H1 (cell line): ENCODE measurements around the gene TNFRSF8. TPM values are rescaled to one million over a fixed set of nuclear protein-coding genes. Genes with fewer than 3 reads are reported as not detected.

Experiments
- CTCF ChIA-PET: fragments of 300-600 bp; sonication (Branson Sonifier 250); formaldehyde crosslinking; loops from one replicate; lab custom pipeline; 2021; ENCODE audit not compliant: partially characterized antibody; lab: Charles Lee
- POLR2A ChIA-PET: fragments of 300-600 bp; sonication (Branson Sonifier 250); formaldehyde crosslinking; loops from one replicate; lab custom pipeline; 2021; ENCODE audit warnings: inconsistent platforms; ENCODE audit not compliant: partially characterized antibody; lab: Charles Lee
- DNase-seq, 2 experiments: peaks; one replicate each; pipeline versions ENCODE4 v3.0.0 to v3.0.0-alpha.2; 2010 to 2022; ENCODE audit warnings: low spot score in 2 of 2, low read depth in 1 of 2, mixed read lengths in 1 of 2
- FAIRE-seq: peaks from 2 replicates; lab custom pipeline; 2011; peaks lifted over from hg19 to GRCh38; lab: Jason Lieb, UNC
- H2AFZ ChIP-seq: 2 replicates; pipeline ENCODE4 v1.8.1; 2012; ENCODE audit warnings: low read length, inconsistent platforms
- H2AK5ac ChIP-seq: 2 replicates; pipeline ENCODE4 v1.6.1; 2013; ENCODE audit warnings: low read depth, low read length
- H2BK120ac ChIP-seq: replicated peaks from 2 replicates; pipeline ENCODE3; 2013; ENCODE audit warnings: low read depth, low read length, inconsistent platforms
- H2BK12ac ChIP-seq: 2 replicates; pipeline ENCODE4 v1.6.1; 2013; ENCODE audit warnings: low read depth, low read length
- H2BK15ac ChIP-seq: 2 replicates; pipeline ENCODE4 v1.6.1; 2013; ENCODE audit warnings: low read length
- H2BK20ac ChIP-seq: 2 replicates; pipeline ENCODE4 v1.6.1; 2013; ENCODE audit warnings: low read length
- H2BK5ac ChIP-seq: 2 replicates; pipeline ENCODE4 v1.6.1; 2013; ENCODE audit warnings: low read depth, low read length
- H3K14ac ChIP-seq: 2 replicates; pipeline ENCODE4 v1.6.1; 2013; ENCODE audit warnings: inconsistent platforms; ENCODE audit not compliant: insufficient read length
- H3K18ac ChIP-seq: 2 replicates; pipeline ENCODE4 v1.6.1; 2013; ENCODE audit warnings: low read length; ENCODE audit errors: extremely low read depth
- H3K23ac ChIP-seq: 2 replicates; pipeline ENCODE4 v1.6.1; 2013; ENCODE audit warnings: inconsistent platforms; ENCODE audit not compliant: insufficient read length
- H3K23me2 ChIP-seq: 2 replicates; pipeline ENCODE4 v1.6.1; 2013; ENCODE audit warnings: low read depth, low read length
- H3K27ac ChIP-seq: 2 replicates; pipeline ENCODE4 v1.6.1; 2011; ENCODE audit warnings: low read depth, low read length, inconsistent platforms
- H3K27me3 ChIP-seq, 4 experiments: replicated peaks in 1 of 4; 1 replicate in 1 of 4; 2 replicates in 3 of 4; pipeline versions ENCODE4 v1.6.1 to v1.8.1; 2011 to 2013; ENCODE audit warnings: low read length in 3 of 4, mild to moderate bottlenecking in 3 of 4, inconsistent platforms in 2 of 4, mixed read lengths in 2 of 4, moderate library complexity in 1 of 4; ENCODE audit not compliant: control insufficient read depth in 3 of 4, insufficient read depth in 3 of 4; ENCODE audit errors: extremely low read depth in 1 of 4
- H3K36me3 ChIP-seq, 4 experiments: 2 replicates each; pipeline versions ENCODE4 v1.6.1 to v1.8.1; 2011 to 2013; ENCODE audit warnings: mild to moderate bottlenecking in 4 of 4, low read length in 3 of 4, moderate library complexity in 2 of 4, control low read depth in 1 of 4, inconsistent platforms in 1 of 4; ENCODE audit not compliant: insufficient read depth in 4 of 4, control insufficient read depth in 2 of 4
- H3K4ac ChIP-seq: replicated peaks from 2 replicates; pipeline ENCODE3; 2013; ENCODE audit warnings: low read length, low read depth, mixed read lengths, inconsistent platforms; ENCODE audit not compliant: insufficient read length
- H3K4me1 ChIP-seq, 4 experiments: replicated peaks in 1 of 4; 1 replicate in 1 of 4; 2 replicates in 3 of 4; pipeline versions ENCODE4 v1.6.1 to v1.8.1; 2011 to 2013; ENCODE audit warnings: low read length in 3 of 4, inconsistent platforms in 2 of 4, mixed read lengths in 1 of 4; ENCODE audit not compliant: insufficient read depth in 4 of 4, control insufficient read depth in 3 of 4
- H3K4me2 ChIP-seq, 2 experiments: 2 replicates each; pipeline versions ENCODE4 v1.6.1 to v1.8.1; 2011 to 2013; ENCODE audit warnings: low read depth in 2 of 2, low read length in 2 of 2, control low read depth in 1 of 2, inconsistent platforms in 1 of 2, mild to moderate bottlenecking in 1 of 2; ENCODE audit not compliant: insufficient read depth in 1 of 2
- H3K4me3 ChIP-seq, 4 experiments: fragments of 200-600, 300-600 bp in 1 of 4; sonication (generic), shearing (Covaris generic), sonication (Bioruptor Twin) in 1 of 4; 2 replicates each; pipeline versions ENCODE4 v1.5.1 to v1.8.1; 2011 to 2016; ENCODE audit warnings: low read length in 4 of 4, low read depth in 3 of 4, control low read depth in 2 of 4, inconsistent platforms in 2 of 4, mild to moderate bottlenecking in 2 of 4, mixed read lengths in 1 of 4, moderate library complexity in 1 of 4; ENCODE audit not compliant: insufficient read depth in 2 of 4; ENCODE audit errors: extremely low read depth in 1 of 4
- H3K56ac ChIP-seq: replicated peaks from 2 replicates; pipeline ENCODE3; 2013; ENCODE audit warnings: low read depth, mild to moderate bottlenecking, mixed read lengths, low read length, inconsistent platforms; ENCODE audit not compliant: insufficient read length
- H3K79me1 ChIP-seq: 2 replicates; pipeline ENCODE4 v1.6.1; 2013; ENCODE audit warnings: low read depth, low read length, control low read depth
- H3K79me2 ChIP-seq, 2 experiments: 2 replicates each; pipeline versions ENCODE4 v1.6.1 to v1.8.1; 2012 to 2013; ENCODE audit warnings: low read length in 2 of 2, mild to moderate bottlenecking in 2 of 2, inconsistent platforms in 1 of 2; ENCODE audit not compliant: insufficient read depth in 2 of 2, control insufficient read depth in 1 of 2
- H3K9ac ChIP-seq, 4 experiments: replicated peaks in 1 of 4; 1 replicate in 1 of 4; 2 replicates in 3 of 4; pipeline versions ENCODE4 v1.6.1 to v1.8.1; 2011 to 2013; ENCODE audit warnings: low read depth in 3 of 4, low read length in 3 of 4, control low read depth in 2 of 4, mild to moderate bottlenecking in 2 of 4, moderate library complexity in 2 of 4, inconsistent platforms in 1 of 4; ENCODE audit errors: extremely low read depth in 1 of 4
- H3K9me3 ChIP-seq, 2 experiments: 2 replicates each; pipeline versions ENCODE4 v1.6.1 to v1.8.1; 2012 to 2013; ENCODE audit warnings: mild to moderate bottlenecking in 2 of 2, moderate library complexity in 2 of 2, control low read depth in 1 of 2, inconsistent platforms in 1 of 2, low read depth in 1 of 2, low read length in 1 of 2, mixed read lengths in 1 of 2; ENCODE audit not compliant: insufficient read depth in 2 of 2
- H4K20me1 ChIP-seq, 2 experiments: replicated peaks in 1 of 2; 2 replicates each; pipeline versions ENCODE3 to v1.8.1; 2011 to 2013; ENCODE audit warnings: inconsistent platforms in 2 of 2, low read length in 2 of 2, mild to moderate bottlenecking in 1 of 2; ENCODE audit not compliant: insufficient read depth in 2 of 2, control insufficient read depth in 1 of 2
- H4K5ac ChIP-seq: 2 replicates; pipeline ENCODE4 v1.6.1; 2013; ENCODE audit warnings: low read length, low read depth, mixed read lengths, inconsistent platforms; ENCODE audit not compliant: insufficient read length
- H4K8ac ChIP-seq: 2 replicates; pipeline ENCODE4 v1.8.0; 2013; ENCODE audit warnings: mild to moderate bottlenecking, moderate library complexity, low read length, inconsistent platforms; ENCODE audit not compliant: insufficient read depth; ENCODE audit errors: extremely low read depth
- H4K91ac ChIP-seq: replicated peaks from 2 replicates; pipeline ENCODE3; 2013; ENCODE audit warnings: low read length, mixed read lengths, inconsistent platforms; ENCODE audit not compliant: insufficient read length
- EP300 ChIP-seq, 2 experiments: IDR thresholded peaks; 1 replicate in 1 of 2; 2 replicates in 1 of 2; pipeline ENCODE4 v1.6.1; 2011 to 2012; ENCODE audit warnings: low read depth in 2 of 2, low read length in 2 of 2, mild to moderate bottlenecking in 2 of 2, borderline replicate concordance in 1 of 2, inconsistent platforms in 1 of 2, moderate library complexity in 1 of 2
- SAP30 ChIP-seq: fragments of 300-600 bp; sonication (generic); IDR thresholded peaks from 2 replicates; pipeline ENCODE4 v1.7.1; 2012; ENCODE audit warnings: low read length, moderate library complexity, mild to moderate bottlenecking, inconsistent platforms; ENCODE audit not compliant: insufficient read depth, insufficient replicate concordance
- SIN3A ChIP-seq, 2 experiments: IDR thresholded peaks in 1 of 2; conservative IDR thresholded peaks in 1 of 2; 2 replicates each; pipeline ENCODE4 v1.6.1; 2011 to 2012; ENCODE audit warnings: low read length in 2 of 2, improper control_type of control experiment in 1 of 2, low read depth in 1 of 2, mild to moderate bottlenecking in 1 of 2
- SP2 ChIP-seq: IDR thresholded peaks from 2 replicates; pipeline ENCODE4 v1.6.1; 2012; ENCODE audit warnings: mild to moderate bottlenecking, low read length, inconsistent platforms
- TAF7 ChIP-seq: optimal IDR thresholded peaks from 2 replicates; pipeline ENCODE3; 2011; ENCODE audit warnings: low read depth, mild to moderate bottlenecking, inconsistent platforms, low read length, moderate library complexity, borderline replicate concordance
- USF2 ChIP-seq: IDR thresholded peaks from 2 replicates; pipeline ENCODE4 v1.6.1; 2011; ENCODE audit warnings: low read length, improper control_type of control experiment
- WGBS, 2 experiments: shearing (Covaris generic) in 1 of 2; methylation state at CpG; one replicate each; pipeline versions ENCODE4 v1.1.6 to v1.1.7; 2013 to 2015; ENCODE audit warnings: low lambda C conversion rate in 2 of 2, mixed read lengths in 2 of 2, inconsistent platforms in 1 of 2, low coverage in 1 of 2, missing lambda C conversion rate in 1 of 2; ENCODE audit not compliant: insufficient replicate concordance in 2 of 2, insufficient coverage in 1 of 2, insufficient read length in 1 of 2; ENCODE audit errors: extremely low coverage in 1 of 2, missing lambda C conversion rate in 1 of 2; 5-methylcytosine and 5-hydroxymethylcytosine counted together
- polyA plus RNA-seq, 7 experiments: library from polyadenylated mRNA; depleted of rRNA in 3 of 7; stranded (reverse) in 5 of 7; unstranded in 2 of 7; fragments of >200 nt in 5 of 7; fragments of 200-250 nt in 2 of 7; gene quantifications; 1 replicate in 5 of 7; 2 replicates in 1 of 7; 4 replicates in 1 of 7; pipeline versions ENCODE4 v1.2.1 to v1.2.3, GENCODE V29; 2011 to 2013; ENCODE audit warnings: missing spikeins in 2 of 7, mixed read lengths in 2 of 7
- total RNA-seq: library from RNA; stranded (reverse); fragmentation: NEBNext Ultra II Directional; extraction: Animal tissue kit (Norgen Biotek cat#: 25700); gene quantifications from 2 replicates; pipeline ENCODE4 v1.2.1, GENCODE V29; 2021

The TNFRSF8 gene
- total and polyA plus RNA-seq, 2 of the 8 experiments (the other 6 are each of a cell fraction or from before 2014, with no cell fraction given), result 23.2 to 32.7 TPM

DNA sequence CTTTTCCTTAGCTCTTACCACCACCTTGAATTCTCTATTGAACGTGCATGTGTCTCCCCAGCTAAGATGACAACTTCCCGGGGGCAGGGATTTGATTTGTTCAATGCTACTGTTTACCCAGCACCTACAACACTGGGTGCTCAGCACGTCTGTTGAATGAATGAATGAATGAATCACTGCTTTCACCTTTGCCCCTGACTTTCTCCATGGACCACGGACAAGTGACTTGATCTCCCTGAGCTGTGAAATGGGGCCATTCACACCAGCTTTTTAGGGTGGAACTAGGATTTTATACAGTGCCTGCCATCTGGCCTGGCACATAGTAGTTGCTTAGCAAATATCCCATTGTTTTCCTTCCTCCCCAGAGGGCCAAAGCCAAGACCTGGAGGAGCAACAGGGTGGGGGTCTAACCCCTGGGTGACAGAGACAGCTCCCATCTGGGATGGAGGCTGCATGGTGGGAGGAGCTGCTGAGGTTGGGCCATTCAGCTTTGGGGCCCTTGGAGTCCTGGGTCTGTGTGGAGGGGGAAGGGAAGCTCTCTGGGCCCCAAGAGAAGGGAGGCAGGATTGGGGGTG, 119.4 kb downstream of the TNFRSF8 start:
- Histone ChIP-seq H3K79me2 (no peaks in the 10 kb centered on the region), H4K20me1 (no peaks in the 10 kb centered on the region), H3K9ac (no peak overlapping the region), H2BK120ac (no peak overlapping the region), H2BK15ac (no peak overlapping the region), H3K23me2 (no peaks in the 10 kb centered on the region), H3K79me1 (no peaks in the 10 kb centered on the region), H4K8ac (no peak overlapping the region; the same call in 1 of the 2 replicates), H2AFZ (no peak overlapping the region), H3K4ac (no peak overlapping the region), H3K56ac (no peak overlapping the region), H3K4me1 (peaks cover 0 to 13% (median 3%) of the 10 kb centered on the region in 4 experiments; a peak in 5 of 7 replicates), H2BK12ac (no peak overlapping the region), H2AK5ac (no peak overlapping the region), H4K91ac (no peak overlapping the region), H3K23ac (no peak overlapping the region), H3K4me3 (no peak overlapping the region), H2BK5ac (no peak overlapping the region), H4K5ac (no peak overlapping the region), H3K27me3 (no peaks in the 10 kb centered on the region), H3K4me2 (no peak overlapping the region), H3K18ac (no peak overlapping the region), H3K36me3 (no peaks in the 10 kb centered on the region), H3K14ac (no peak overlapping the region), H3K27ac (no peak overlapping the region), H2BK20ac (no peak overlapping the region), H3K9me3 (peaks cover 0 to 13% of the 10 kb centered on the region in 2 experiments; a peak in 1 of 4 replicates)
- FAIRE-seq, result no peak
- CTCF ChIA-PET, result interaction anchor here (0.9 to 9.7 kb wide), 13 partner anchors 8 to 97 kb away, joined by 3 to 165 read pairs (median 4); no protein-coding TSS in a partner anchor
- WGBS, 2 experiments, result 82% methylated on average over 4 of the region's 4 CpGs; no CpG with 5 or more reads in 1 of the 2 experiments
- POLR2A ChIA-PET, result interaction anchor here (0.9 kb wide), 1 partner anchor 24 kb away, joined by 3 read pairs; no protein-coding TSS in a partner anchor
- TF ChIP-seq SAP30 (no peak), SIN3A (conservative IDR thresholded peaks at IDR 0.05 in 1 of 2, IDR thresholded peaks at IDR 0.05 in 1 of 2; ENCODE audit: low read depth in 1 of 2, low read length in 2 of 2) (no peak), TAF7 (no peak), EP300 (IDR thresholded peaks at IDR 0.05; ENCODE audit: borderline replicate concordance in 1 of 2, low read depth in 2 of 2, low read length in 2 of 2) (no peak), USF2 (no peak), SP2 (no peak)
- DNase-seq, result no peak
